B cell (primary cell): ENCODE data around the gene HIPK2. TPM values are rescaled to one million over a fixed set of nuclear protein-coding genes. Genes with fewer than 3 reads are reported as not detected.
A peak's percentile ranks its signal among the peaks of the same experiment; 100 is the strongest.

ENCODE experiments used
- ATAC-seq: fragments of 200-7000 bp; cut with Tn5 transposase; one replicate; pipeline ENCODE4 v1.10.0; 2021; ENCODE audit warnings: low read depth, mild to moderate bottlenecking, moderate number of reproducible peaks, moderate library complexity
- CTCF ChIA-PET: fragments of 350-600 bp; sonication (Branson Sonifier 250); formaldehyde crosslinking; loops from one replicate; lab custom pipeline; 2021; ENCODE audit warnings: antibody characterized with exemption, inconsistent platforms; lab: Charles Lee
- POLR2A ChIA-PET: fragments of 350-600 bp; sonication (Branson Sonifier 250); formaldehyde crosslinking; loops from one replicate; lab custom pipeline; 2021; ENCODE audit warnings: antibody characterized with exemption; lab: Charles Lee
- DNase-seq: peaks from one replicate; pipeline ENCODE4 v3.0.0; 2013
- H2AFZ ChIP-seq: 2 replicates; pipeline ENCODE4 v1.6.1; 2012; ENCODE audit warnings: mild to moderate bottlenecking, low read depth, low read length; ENCODE audit not compliant: insufficient read depth, poor library complexity, severe bottlenecking
- H3K27ac ChIP-seq, 2 donors: 1 replicate in 1 of 2; 2 replicates in 1 of 2; pipeline ENCODE4 v1.5.1; 2012 to 2013; ENCODE audit warnings: low read length in 2 of 2, mild to moderate bottlenecking in 2 of 2, moderate library complexity in 1 of 2
- H3K27me3 ChIP-seq, 4 experiments: fragments of 200-600 bp in 1 of 4; sonication (generic) in 1 of 4; replicated peaks in 1 of 4; 1 replicate in 2 of 4; 2 replicates in 2 of 4; pipeline versions ENCODE4 v1.6.1 to v1.7.0; 2013 to 2016; ENCODE audit warnings: low read length in 3 of 4, mild to moderate bottlenecking in 2 of 4, mixed read lengths in 1 of 4, moderate library complexity in 1 of 4; ENCODE audit not compliant: insufficient read depth in 4 of 4, control insufficient read depth in 3 of 4; ENCODE audit errors: control extremely low read depth in 1 of 4
- H3K36me3 ChIP-seq, 2 experiments: replicated peaks in 1 of 2; 1 replicate in 1 of 2; 2 replicates in 1 of 2; pipeline versions ENCODE4 v1.6.1 to v1.7.1; 2013; ENCODE audit warnings: low read length in 1 of 2; ENCODE audit not compliant: insufficient read depth in 2 of 2, control insufficient read depth in 1 of 2; ENCODE audit errors: control extremely low read depth in 1 of 2, extremely low read depth in 1 of 2
- H3K4me1 ChIP-seq, 2 donors: fragments of 200-600 bp in 1 of 2; sonication (generic) in 1 of 2; 1 replicate in 1 of 2; 2 replicates in 1 of 2; pipeline versions ENCODE4 v1.5.1 to v1.6.1; 2013 to 2017; ENCODE audit warnings: low read length in 2 of 2; ENCODE audit not compliant: control insufficient read depth in 2 of 2, insufficient read depth in 2 of 2
- H3K4me2 ChIP-seq: replicated peaks from 2 replicates; pipeline ENCODE3; 2012; ENCODE audit warnings: mild to moderate bottlenecking, low read depth, low read length; ENCODE audit not compliant: poor library complexity, severe bottlenecking
- H3K4me3 ChIP-seq, 5 experiments: fragments of 200-600 bp in 1 of 5; sonication (generic) in 1 of 5; 1 replicate in 3 of 5; 2 replicates in 2 of 5; pipeline versions ENCODE4 v1.5.1 to v1.7.0; 2011 to 2016; ENCODE audit warnings: low read length in 4 of 5, mild to moderate bottlenecking in 4 of 5, low read depth in 2 of 5, control low read depth in 1 of 5, moderate library complexity in 1 of 5; ENCODE audit not compliant: insufficient read depth in 1 of 5; ENCODE audit errors: control extremely low read depth in 1 of 5, extremely low read depth in 1 of 5
- H3K79me2 ChIP-seq: fragments of 200-600 bp; sonication (generic); one replicate; pipeline ENCODE4 v1.6.0; 2016; ENCODE audit warnings: low read length; ENCODE audit not compliant: control insufficient read depth, insufficient read depth
- H3K9ac ChIP-seq: fragments of 200-600 bp; sonication (generic); 2 replicates; pipeline ENCODE4 v1.6.1; 2017; ENCODE audit warnings: mild to moderate bottlenecking, low read length, moderate library complexity
- H3K9me3 ChIP-seq, 3 donors: one replicate each; pipeline versions ENCODE4 v1.6.1 to v1.7.1; 2013; ENCODE audit warnings: low read length in 2 of 3; ENCODE audit not compliant: control insufficient read depth in 2 of 3, insufficient read depth in 1 of 3; ENCODE audit errors: control extremely low read depth in 1 of 3
- H4K20me1 ChIP-seq: 2 replicates; pipeline ENCODE4 v1.6.0; 2012; ENCODE audit warnings: mild to moderate bottlenecking, low read length; ENCODE audit not compliant: insufficient read depth, control insufficient read depth, poor library complexity, severe bottlenecking
- H3K27ac Mint-ChIP-seq: one replicate; pipeline ENCODE4 v1.8.0; 2021; ENCODE audit warnings: mixed read lengths
- H3K27me3 Mint-ChIP-seq: one replicate; pipeline ENCODE4 v1.8.0; 2021; ENCODE audit warnings: mixed read lengths
- H3K4me1 Mint-ChIP-seq: one replicate; pipeline ENCODE4 v1.8.0; 2021; ENCODE audit warnings: mixed read lengths
- H3K4me3 Mint-ChIP-seq: one replicate; pipeline ENCODE4 v1.8.0; 2021; ENCODE audit warnings: mixed read lengths
- H3K9me3 Mint-ChIP-seq: one replicate; pipeline ENCODE4 v1.8.0; 2022; ENCODE audit warnings: mixed read lengths; ENCODE audit not compliant: insufficient read depth
- EZH2 ChIP-seq: IDR thresholded peaks from 2 replicates; pipeline ENCODE4 v1.6.1; 2012; ENCODE audit warnings: borderline replicate concordance, low read depth, mild to moderate bottlenecking, moderate library complexity, low read length; ENCODE audit not compliant: insufficient read depth, poor library complexity, severe bottlenecking
- WGBS: methylation state at CpG from one replicate; pipeline ENCODE4 v1.1.5; 2013; ENCODE audit warnings: missing lambda C conversion rate; ENCODE audit not compliant: insufficient coverage; 5-methylcytosine and 5-hydroxymethylcytosine counted together
- intact Hi-C: fragments of 100-400 bp; cut with micrococcal nuclease; formaldehyde crosslinking; loops from one replicate; pipeline ENCODE4 v1.10.0; 2022
- polyA plus RNA-seq: library from polyadenylated mRNA; depleted of rRNA; stranded (reverse); fragments of >200 nt; gene quantifications from 2 replicates; pipeline ENCODE4 v1.2.3, GENCODE V29; 2012
- total RNA-seq, 2 donors: library from RNA; stranded (reverse); fragments of 120-200 nt in 1 of 2; gene quantifications; 1 replicate in 1 of 2; 2 replicates in 1 of 2; pipeline versions ENCODE4 v1.2.3 to v1.2.4, GENCODE V29; 2013 to 2022
- TF ChIP-seq, protein P1 (sequence below): fragments of 200-600 bp; IDR thresholded peaks from one replicate; pipeline ENCODE4 v1.8.0; 2022; ENCODE audit warnings: antibody characterized with exemption, mild to moderate bottlenecking

HIPK2 gene
- total and polyA plus RNA-seq, 2 donors (not counting 1 experiment from before 2014, with no cell fraction given): 6.8 to 58.2 TPM

GRCh38 chr7:139648941-139649425 lies 128.8 kb downstream of the HIPK2 start:
- ChIA-PET POLR2A (interaction anchor here (1.3 kb wide), 1 partner anchor 76 kb away, joined by 4 read pairs; no protein-coding TSS in a partner anchor), CTCF (interaction anchor here (1.1 to 9.6 kb wide), 3 partner anchors 124 to 694 kb away, joined by 3 to 269 read pairs (median 26); no protein-coding TSS in a partner anchor)
- Mint-ChIP-seq H3K9me3 (no peaks in the 10 kb centered on the region), H3K27me3 (no peaks in the 10 kb centered on the region), H3K27ac (peak overlapping the region; percentile 71), H3K4me3 (peak overlapping the region; percentile 71), H3K4me1 (peaks cover 41% of the 10 kb centered on the region)
- Histone ChIP-seq H4K20me1 (no peaks in the 10 kb centered on the region), H3K4me3 (peak overlapping the region in 3 of 5 experiments; percentile 25 to 54 (median 42)), H3K4me2 (peak overlapping the region; percentile 71), H3K79me2 (no peaks in the 10 kb centered on the region), H2AFZ (peak overlapping the region; percentile 63), H3K4me1 (peaks cover 38 to 39% of the 10 kb centered on the region in 2 donors), H3K36me3 (no peaks in the 10 kb centered on the region), H3K27me3 (no peaks in the 10 kb centered on the region), H3K9ac (peak overlapping the region; percentile 28), H3K27ac (peak overlapping the region; percentile 1 to 28), H3K9me3 (no peaks in the 10 kb centered on the region)
- 9% methylated on average over 12 of the region's 14 CpGs for WGBS
- ATAC-seq: peak; percentile 79
- peak; percentile 51 for DNase-seq
- intact Hi-C loops: loop anchor here (5.0 kb wide), 2 partner anchors 53 to 78 kb away; no protein-coding TSS in a partner anchor
- TF ChIP-seq, protein P1, sequence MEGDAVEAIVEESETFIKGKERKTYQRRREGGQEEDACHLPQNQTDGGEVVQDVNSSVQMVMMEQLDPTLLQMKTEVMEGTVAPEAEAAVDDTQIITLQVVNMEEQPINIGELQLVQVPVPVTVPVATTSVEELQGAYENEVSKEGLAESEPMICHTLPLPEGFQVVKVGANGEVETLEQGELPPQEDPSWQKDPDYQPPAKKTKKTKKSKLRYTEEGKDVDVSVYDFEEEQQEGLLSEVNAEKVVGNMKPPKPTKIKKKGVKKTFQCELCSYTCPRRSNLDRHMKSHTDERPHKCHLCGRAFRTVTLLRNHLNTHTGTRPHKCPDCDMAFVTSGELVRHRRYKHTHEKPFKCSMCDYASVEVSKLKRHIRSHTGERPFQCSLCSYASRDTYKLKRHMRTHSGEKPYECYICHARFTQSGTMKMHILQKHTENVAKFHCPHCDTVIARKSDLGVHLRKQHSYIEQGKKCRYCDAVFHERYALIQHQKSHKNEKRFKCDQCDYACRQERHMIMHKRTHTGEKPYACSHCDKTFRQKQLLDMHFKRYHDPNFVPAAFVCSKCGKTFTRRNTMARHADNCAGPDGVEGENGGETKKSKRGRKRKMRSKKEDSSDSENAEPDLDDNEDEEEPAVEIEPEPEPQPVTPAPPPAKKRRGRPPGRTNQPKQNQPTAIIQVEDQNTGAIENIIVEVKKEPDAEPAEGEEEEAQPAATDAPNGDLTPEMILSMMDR: no peak

DNA sequence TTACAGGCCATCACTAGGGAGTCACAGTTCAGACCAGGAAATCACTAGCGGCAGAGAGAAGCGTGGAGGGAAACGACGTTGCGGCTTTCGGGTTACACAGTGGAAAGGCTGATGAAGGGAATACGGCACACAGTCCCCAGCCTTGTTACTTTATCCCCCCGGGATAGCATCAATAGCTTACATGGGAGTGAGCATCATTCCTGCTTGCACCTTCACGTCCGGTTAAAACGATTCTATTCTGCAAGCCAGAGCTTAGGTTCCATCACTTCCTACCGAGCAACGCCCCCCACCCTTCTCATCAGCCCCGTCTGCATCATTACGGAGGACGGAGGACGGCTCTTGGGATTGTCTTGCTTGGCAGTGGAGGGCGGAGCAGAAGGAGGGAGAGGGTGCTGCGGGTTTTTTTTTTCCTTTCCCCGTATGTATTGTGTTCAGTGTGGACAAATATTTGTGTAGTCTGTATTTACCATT lies 129.4 kb downstream of the HIPK2 start:
- TF ChIP-seq, protein P1: no peak
- TF ChIP-seq EZH2: no peak
- POLR2A ChIA-PET: interaction anchor here (0.7 to 1.3 kb wide), 2 partner anchors 77 to 135 kb away, joined by 4 read pairs; no protein-coding TSS in a partner anchor
- Histone ChIP-seq H2AFZ (peak overlapping the region; percentile 63), H3K9ac (peak overlapping the region; percentile 28), H3K79me2 (no peaks in the 10 kb centered on the region), H3K36me3 (no peaks in the 10 kb centered on the region), H3K4me1 (peaks cover 38 to 39% of the 10 kb centered on the region in 2 donors), H4K20me1 (no peaks in the 10 kb centered on the region), H3K9me3 (no peaks in the 10 kb centered on the region), H3K4me2 (peak overlapping the region; percentile 71), H3K4me3 (peak overlapping the region in 3 of 5 experiments; percentile 25 to 54 (median 42)), H3K27me3 (no peaks in the 10 kb centered on the region), H3K27ac (peak overlapping the region; percentile 28 to 64)
- WGBS: 24% methylated on average over 10 of the region's 20 CpGs
- Mint-ChIP-seq H3K4me1 (peaks cover 41% of the 10 kb centered on the region), H3K27me3 (no peaks in the 10 kb centered on the region), H3K27ac (peak overlapping the region; percentile 71), H3K4me3 (peak overlapping the region; percentile 71), H3K9me3 (no peaks in the 10 kb centered on the region)
- CTCF ChIA-PET: interaction anchor here (1.1 to 9.6 kb wide), 11 partner anchors 16 to 694 kb away, joined by 3 to 269 read pairs (median 8); no protein-coding TSS in a partner anchor
- DNase-seq (peak; percentile 19), ATAC-seq (peak; percentile 18)
- intact Hi-C loops: loop anchor here (5.0 kb wide), 2 partner anchors 54 to 79 kb away; no protein-coding TSS in a partner anchor
